ENCODE measurements around the gene NUMBL. TPM values are rescaled to one million over a fixed set of nuclear protein-coding genes. Genes with fewer than 3 reads are reported as not detected.

Gene NUMBL
- total and polyA plus RNA-seq, 8 donors: 10.1 to 254 (median 18.7) TPM

DNA sequence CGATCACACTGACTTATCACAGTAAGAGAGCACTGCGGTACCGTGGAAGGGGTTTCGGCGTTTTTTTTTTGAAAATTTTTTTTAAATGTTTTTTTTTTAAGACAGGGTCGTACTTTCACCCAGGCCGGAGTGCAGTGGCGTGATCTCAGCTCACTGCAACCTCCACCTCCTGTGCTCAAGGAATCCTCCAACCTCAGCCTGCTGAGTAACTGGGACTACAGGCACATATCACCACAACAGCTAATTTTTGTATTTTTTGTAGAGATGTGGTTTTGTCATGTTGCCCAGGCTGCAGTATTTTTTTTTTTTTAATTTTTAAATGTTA lies 70.3 kb downstream of the NUMBL start:
- no peak overlapping the region for H3K27ac ChIP-seq
- H3K36me3 ChIP-seq: peaks cover 20 to 64% (median 59%) of the 10 kb centered on the region in 4 donors
- WGBS, 5 donors: 90 to 94% (median 92%) methylated on average over 8 of the region's 8 CpGs
- intact Hi-C loops (cut with DNase I; ENCODE audit: low total_unique reads): no loop called here
- no peaks in the 10 kb centered on the region for H3K9me3 ChIP-seq
- DNase-seq: no peak
- H3K4me1 ChIP-seq: peaks cover 0 to 19% (median 6%) of the 10 kb centered on the region in 4 donors
- no peak for TF ChIP-seq POLR2A (IDR thresholded peaks at IDR 0.05)
- TF ChIP-seq EP300 (IDR thresholded peaks at IDR 0.05): no peak
- TF ChIP-seq POLR2AphosphoS5 (IDR thresholded peaks at IDR 0.05): no peak
- TF ChIP-seq, protein P1, sequence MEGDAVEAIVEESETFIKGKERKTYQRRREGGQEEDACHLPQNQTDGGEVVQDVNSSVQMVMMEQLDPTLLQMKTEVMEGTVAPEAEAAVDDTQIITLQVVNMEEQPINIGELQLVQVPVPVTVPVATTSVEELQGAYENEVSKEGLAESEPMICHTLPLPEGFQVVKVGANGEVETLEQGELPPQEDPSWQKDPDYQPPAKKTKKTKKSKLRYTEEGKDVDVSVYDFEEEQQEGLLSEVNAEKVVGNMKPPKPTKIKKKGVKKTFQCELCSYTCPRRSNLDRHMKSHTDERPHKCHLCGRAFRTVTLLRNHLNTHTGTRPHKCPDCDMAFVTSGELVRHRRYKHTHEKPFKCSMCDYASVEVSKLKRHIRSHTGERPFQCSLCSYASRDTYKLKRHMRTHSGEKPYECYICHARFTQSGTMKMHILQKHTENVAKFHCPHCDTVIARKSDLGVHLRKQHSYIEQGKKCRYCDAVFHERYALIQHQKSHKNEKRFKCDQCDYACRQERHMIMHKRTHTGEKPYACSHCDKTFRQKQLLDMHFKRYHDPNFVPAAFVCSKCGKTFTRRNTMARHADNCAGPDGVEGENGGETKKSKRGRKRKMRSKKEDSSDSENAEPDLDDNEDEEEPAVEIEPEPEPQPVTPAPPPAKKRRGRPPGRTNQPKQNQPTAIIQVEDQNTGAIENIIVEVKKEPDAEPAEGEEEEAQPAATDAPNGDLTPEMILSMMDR (IDR thresholded peaks at IDR 0.05): no peak
- no peak overlapping the region for H3K4me3 ChIP-seq
- peaks cover 0 to 3% (median 0%) of the 10 kb centered on the region in 3 donors for H3K27me3 ChIP-seq

DNA sequence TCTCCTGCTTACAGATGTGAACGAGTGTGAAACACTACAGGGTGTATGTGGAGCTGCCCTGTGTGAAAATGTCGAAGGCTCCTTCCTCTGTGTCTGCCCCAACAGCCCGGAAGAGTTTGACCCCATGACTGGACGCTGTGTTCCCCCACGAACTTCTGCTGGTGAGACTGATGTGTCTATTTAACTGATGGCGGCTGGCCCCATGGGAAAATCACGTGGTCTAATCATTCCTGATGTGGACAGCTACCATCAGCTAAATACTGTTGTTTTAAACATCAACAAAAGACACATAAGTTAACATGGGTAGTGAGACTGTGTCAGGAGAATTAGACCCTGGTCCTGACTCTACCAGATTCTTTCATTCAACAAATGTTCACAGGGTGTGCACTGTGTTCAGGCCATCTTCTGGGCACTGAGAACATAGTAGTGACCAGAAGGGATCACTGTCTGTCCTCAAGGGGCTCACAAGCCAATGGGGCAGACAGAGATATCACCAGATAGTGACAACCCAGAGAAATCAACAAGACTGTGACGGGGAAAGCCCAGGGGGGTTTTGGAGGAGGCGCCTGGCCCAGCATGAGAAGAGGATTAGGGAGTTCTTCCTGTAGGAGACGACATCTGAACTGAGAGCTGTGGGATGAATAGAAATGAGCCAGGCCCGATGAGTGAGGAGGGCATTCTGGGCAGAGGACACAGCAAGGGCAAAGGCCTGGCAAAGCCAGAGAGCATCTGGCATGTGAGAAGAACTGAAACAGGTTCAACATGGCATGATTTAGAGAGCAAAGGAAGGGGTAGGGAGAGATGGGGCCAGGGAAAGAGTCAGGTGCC lies 70.9 kb downstream of the NUMBL start:
- WGBS, 5 donors: 76 to 84% (median 78%) methylated on average over 11 of the region's 11 CpGs
- no peak for DNase-seq
- Histone ChIP-seq H3K36me3 (peaks cover 20 to 60% (median 58%) of the 10 kb centered on the region in 4 donors), H3K4me1 (peaks cover 0 to 24% (median 12%) of the 10 kb centered on the region in 4 donors), H3K27ac (no peak overlapping the region), H3K9me3 (no peaks in the 10 kb centered on the region), H3K4me3 (no peak overlapping the region), H3K27me3 (peaks cover 0 to 5% (median 0%) of the 10 kb centered on the region in 3 donors)
- intact Hi-C loops (cut with DNase I; ENCODE audit: low total_unique reads): no loop called here
- TF ChIP-seq, protein P1 (IDR thresholded peaks at IDR 0.05): no peak
- no peak for TF ChIP-seq POLR2A (IDR thresholded peaks at IDR 0.05)
- no peak for TF ChIP-seq POLR2AphosphoS5 (IDR thresholded peaks at IDR 0.05)
- TF ChIP-seq EP300 (IDR thresholded peaks at IDR 0.05): no peak

DNA sequence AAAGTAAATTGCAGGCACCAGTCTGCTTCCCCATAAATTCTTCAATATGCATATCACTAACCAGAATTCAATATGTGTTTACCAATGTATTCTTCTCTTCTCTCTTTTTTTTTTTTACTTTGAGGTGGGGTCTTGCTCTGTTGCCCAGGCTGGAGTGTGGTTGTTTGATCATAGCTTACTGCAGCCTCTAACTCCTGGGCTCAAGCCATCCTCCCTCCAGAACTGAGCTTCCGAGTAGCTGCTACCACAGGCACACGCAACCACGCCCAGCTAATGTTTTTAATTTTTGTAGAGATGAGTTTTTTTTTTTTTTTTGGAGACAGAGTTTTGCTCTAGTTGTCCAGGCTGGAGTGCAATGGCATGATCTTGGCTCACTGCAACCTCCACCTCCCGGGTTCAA lies 72.5 kb downstream of the NUMBL start:
- Histone ChIP-seq H3K27me3 (peaks cover 0 to 21% (median 0%) of the 10 kb centered on the region in 3 donors), H3K4me1 (peaks cover 0 to 31% (median 23%) of the 10 kb centered on the region in 4 donors), H3K4me3 (no peak overlapping the region), H3K27ac (no peak overlapping the region), H3K36me3 (peaks cover 17 to 46% (median 45%) of the 10 kb centered on the region in 4 donors), H3K9me3 (no peaks in the 10 kb centered on the region)
- no peak for DNase-seq
- 88 to 94% (median 93%) methylated on average over 4 of the region's 4 CpGs for WGBS, 5 donors
- intact Hi-C loops (cut with DNase I; ENCODE audit: low total_unique reads): no loop called here
- TF ChIP-seq EP300 (IDR thresholded peaks at IDR 0.05) (no peak), POLR2A (IDR thresholded peaks at IDR 0.05) (no peak), POLR2AphosphoS5 (IDR thresholded peaks at IDR 0.05) (no peak)
- TF ChIP-seq, protein P1 (IDR thresholded peaks at IDR 0.05): no peak

DNA sequence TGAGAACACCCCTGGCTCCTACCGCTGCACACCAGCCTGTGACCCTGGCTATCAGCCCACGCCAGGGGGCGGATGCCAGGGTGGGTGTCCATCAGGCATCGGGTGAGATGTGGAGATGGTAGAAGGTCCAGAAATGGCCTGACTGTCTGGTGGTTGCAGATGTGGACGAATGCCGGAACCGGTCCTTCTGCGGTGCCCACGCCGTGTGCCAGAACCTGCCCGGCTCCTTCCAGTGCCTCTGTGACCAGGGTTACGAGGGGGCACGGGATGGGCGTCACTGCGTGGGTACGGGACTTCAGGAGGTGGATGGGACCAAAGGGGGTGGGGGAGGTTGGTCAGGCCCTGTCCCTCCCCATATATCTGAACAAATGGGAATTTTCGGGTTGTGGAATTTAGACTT lies 73.5 kb downstream of the NUMBL start:
- TF ChIP-seq, protein P1 (IDR thresholded peaks at IDR 0.05): no peak
- TF ChIP-seq POLR2A (IDR thresholded peaks at IDR 0.05) (no peak), EP300 (IDR thresholded peaks at IDR 0.05) (no peak), POLR2AphosphoS5 (IDR thresholded peaks at IDR 0.05) (no peak)
- H3K27me3 ChIP-seq: peaks cover 0 to 22% (median 0%) of the 10 kb centered on the region in 3 donors
- intact Hi-C loops (cut with DNase I; ENCODE audit: low total_unique reads): no loop called here
- H3K27ac ChIP-seq: no peak overlapping the region
- DNase-seq: no peak
- no peaks in the 10 kb centered on the region for H3K9me3 ChIP-seq
- H3K4me1 ChIP-seq: peaks cover 0 to 33% (median 26%) of the 10 kb centered on the region in 4 donors
- H3K36me3 ChIP-seq: peaks cover 11 to 38% (median 35%) of the 10 kb centered on the region in 4 donors
- 92 to 96% (median 93%) methylated on average over 13 to 17 of the region's 17 CpGs for WGBS, 5 donors
- no peak overlapping the region for H3K4me3 ChIP-seq
